Activated CD4-positive, CD25-positive, alpha-beta regulatory T cell treated with anti-CD3 and anti-CD28 coated beads, Interleukin-2, amount 50 U/mL, for 72 hours (primary cell): ENCODE measurements around the gene GAB2.
"Not testable (repeated sequence)": the region's sequence is repeated elsewhere in the genome, so short reads cannot be mapped to it uniquely, and the experiment has no call there.

Experiments used
- DNase-seq: peaks from one replicate; pipeline ENCODE4 v3.0.0; 2021

The GAB2 gene

GRCh38 chr11:78199015-78199652, 218.5 kb downstream of the GAB2 start:
- no peak for DNase-seq

GRCh38 chr11:78197816-78198215, 219.8 kb downstream of the GAB2 start:
- no peak for DNase-seq

- no peak for DNase-seq
These were observed 220.9 kb downstream of the GAB2 start for GRCh38 chr11:78196661-78197091.

GRCh38 chr11:78195917-78196560, 221.6 kb downstream of the GAB2 start:
- no peak for DNase-seq

GRCh38 chr11:78194490-78194889, 223.1 kb downstream of the GAB2 start:
- DNase-seq, result no peak

GRCh38 chr11:78193806-78194205, 223.8 kb downstream of the GAB2 start:
- no peak for DNase-seq

- no peak for DNase-seq
These were observed 224.7 kb downstream of the GAB2 start for GRCh38 chr11:78192911-78193351.

GRCh38 chr11:78192223-78192719, 225.3 kb downstream of the GAB2 start:
- no peak for DNase-seq

GRCh38 chr11:78190871-78191538, 226.6 kb downstream of the GAB2 start:
- DNase-seq, result no peak

GRCh38 chr11:78190374-78190773, 227.2 kb downstream of the GAB2 start:
- no peak for DNase-seq

GRCh38 chr11:78189851-78190250, 227.8 kb downstream of the GAB2 start:
- DNase-seq, result no peak

GRCh38 chr11:78189174-78189724, 228.4 kb downstream of the GAB2 start:
- no peak for DNase-seq

GRCh38 chr11:78188286-78189173, 229.1 kb downstream of the GAB2 start, which contains the start of the genes KCTD21 and USP35:
Gene KCTD21, minus strand, starts transcription at chr11:78188626. Its CDS starts 14,072 bp downstream, at chr11:78174554.
Gene USP35, plus strand, starts transcription at chr11:78188919. Its CDS starts 7,327 bp downstream, at chr11:78196246.
- peak; percentile 94 for DNase-seq

- no peak for DNase-seq
These were observed 230.0 kb downstream of the GAB2 start for GRCh38 chr11:78187366-78188285.

GRCh38 chr11:78181185-78181584, 236.4 kb downstream of the GAB2 start:
- no peak for DNase-seq

- DNase-seq, result no peak
These were observed 236.9 kb downstream of the GAB2 start for GRCh38 chr11:78180751-78181150.

- no peak for DNase-seq
These were observed 238.1 kb downstream of the GAB2 start for GRCh38 chr11:78179459-78180071.

GRCh38 chr11:78177216-78177615, 240.4 kb downstream of the GAB2 start:
- DNase-seq, result no peak

GRCh38 chr11:78176605-78177141, 240.9 kb downstream of the GAB2 start:
- DNase-seq, result no peak

- DNase-seq, result not testable (repeated sequence)
These were observed 241.8 kb downstream of the GAB2 start for GRCh38 chr11:78175862-78176261.
